PC-3 (cell line): ENCODE results near the gene IFFO2.

Experiments used
- CTCF ChIP-seq: fragments of 300-600 bp; sonication (generic); conservative IDR thresholded peaks from 2 replicates; pipeline ENCODE4 v1.5.1; 2017; ENCODE audit warnings: antibody characterized with exemption, low read depth, mild to moderate bottlenecking, low read length
- EZH2 ChIP-seq: fragments of 300-600 bp; sonication (generic); IDR thresholded peaks from one replicate; pipeline ENCODE4 v1.6.1; 2017; ENCODE audit warnings: antibody characterized with exemption, mild to moderate bottlenecking, low read length; ENCODE audit not compliant: unreplicated experiment
- EZH2phosphoT487 ChIP-seq: fragments of 300-600 bp; sonication (generic); IDR thresholded peaks from 2 replicates; pipeline ENCODE4 v1.6.1; 2018; ENCODE audit warnings: mild to moderate bottlenecking, antibody characterized with exemption, low read length, borderline replicate concordance

GRCh38 chr1:18981242-18981641 lies 24.8 kb upstream of the IFFO2 start:
- no peak for TF ChIP-seq CTCF
- TF ChIP-seq EZH2phosphoT487: no peak
- no peak for TF ChIP-seq EZH2
